DOHH2 (cell line): ENCODE measurements around the gene KIF1B.

Source experiments
- CTCF ChIP-seq: fragments of 200-600 bp; sonication (generic); IDR thresholded peaks from one replicate; pipeline ENCODE4 v1.5.1; 2014; ENCODE audit warnings: antibody characterized with exemption, mild to moderate bottlenecking, low read depth, low read length; ENCODE audit not compliant: poor library complexity, severe bottlenecking
- EZH2phosphoT487 ChIP-seq: fragments of 200-600 bp; sonication (generic); IDR thresholded peaks from 2 replicates; pipeline ENCODE4 v1.6.1; 2017; ENCODE audit warnings: borderline replicate concordance, mild to moderate bottlenecking, antibody characterized with exemption, low read length, moderate library complexity, mixed read lengths

- TF ChIP-seq CTCF, result no peak
- no peak for TF ChIP-seq EZH2phosphoT487
Observed at GRCh38 chr1:10326251-10326650, 115.9 kb downstream of the KIF1B start.
